ENCODE data around the gene CYP2A7. TPM values are rescaled to one million over a fixed set of nuclear protein-coding genes. Genes with fewer than 3 reads are reported as not detected.

CYP2A7 gene
- total and polyA plus RNA-seq, 2 of the 8 experiments (the other 6 are each of a cell fraction or from before 2014, with no cell fraction given): 0.23 TPM; not detected in 1

- Histone ChIP-seq H3K56ac (replicated peaks; ENCODE audit: insufficient read length, low read depth, low read length) (no peak overlapping the region), H3K4ac (replicated peaks; ENCODE audit: insufficient read length, low read depth, low read length) (no peak overlapping the region), H3K23me2 (ENCODE audit: low read depth, low read length) (0 out of 2 replicates have a peak, but pooled peaks cover 2% of the 10 kb centered on the region), H3K27ac (ENCODE audit: low read depth, low read length) (no peak overlapping the region), H4K8ac (ENCODE audit: extremely low read depth, insufficient read depth, low read length) (no peak overlapping the region; the same call in 1 of the 2 replicates), H2AFZ (ENCODE audit: low read length) (no peak overlapping the region), H3K79me1 (ENCODE audit: low read depth, low read length) (no peaks in the 10 kb centered on the region; the same call in 1 of the 2 replicates), H4K20me1 (replicated peaks in 1 of 2; ENCODE audit: control insufficient read depth in 1 of 2, insufficient read depth in 2 of 2, low read length in 2 of 2) (no peaks in the 10 kb centered on the region), H2BK20ac (ENCODE audit: low read length) (no peak overlapping the region), H4K5ac (ENCODE audit: insufficient read length, low read depth, low read length) (no peak overlapping the region), H3K4me1 (replicated peaks in 1 of 4; ENCODE audit: control insufficient read depth in 3 of 4, insufficient read depth in 4 of 4, low read length in 3 of 4) (no peaks in the 10 kb centered on the region), H2BK12ac (ENCODE audit: low read depth, low read length) (no peak overlapping the region), H3K14ac (ENCODE audit: insufficient read length) (no peak overlapping the region), H3K36me3 (ENCODE audit: control insufficient read depth in 2 of 4, insufficient read depth in 4 of 4, low read length in 3 of 4) (no peaks in the 10 kb centered on the region; a peak in 2 of 8 replicates), H2AK5ac (ENCODE audit: low read depth, low read length) (no peak overlapping the region), H3K9me3 (ENCODE audit: insufficient read depth in 2 of 2, low read depth in 1 of 2, low read length in 1 of 2) (no peaks in the 10 kb centered on the region), H3K9ac (replicated peaks in 1 of 4; ENCODE audit: extremely low read depth in 1 of 4, low read depth in 3 of 4, low read length in 3 of 4) (no peak overlapping the region), H3K27me3 (replicated peaks in 1 of 4; ENCODE audit: control insufficient read depth in 3 of 4, extremely low read depth in 1 of 4, insufficient read depth in 3 of 4, low read length in 3 of 4) (no peaks in the 10 kb centered on the region), H3K4me2 (ENCODE audit: insufficient read depth in 1 of 2, low read depth in 2 of 2, low read length in 2 of 2) (no peak overlapping the region), H2BK15ac (ENCODE audit: low read length) (no peak overlapping the region), H3K18ac (ENCODE audit: extremely low read depth, low read length) (no peak overlapping the region), H3K79me2 (ENCODE audit: control insufficient read depth in 1 of 2, insufficient read depth in 2 of 2, low read length in 2 of 2) (no peaks in the 10 kb centered on the region), H2BK120ac (replicated peaks; ENCODE audit: low read depth, low read length) (no peak overlapping the region), H4K91ac (replicated peaks; ENCODE audit: insufficient read length, low read length) (no peak overlapping the region), H2BK5ac (ENCODE audit: low read depth, low read length) (no peak overlapping the region), H3K23ac (ENCODE audit: insufficient read length) (no peak overlapping the region), H3K4me3 (ENCODE audit: extremely low read depth in 1 of 4, insufficient read depth in 2 of 4, low read depth in 3 of 4, low read length in 4 of 4) (no peak overlapping the region)
- FAIRE-seq: no peak
- DNase-seq (ENCODE audit: low read depth in 1 of 2, low spot score in 2 of 2): no peak
- POLR2A ChIA-PET (ENCODE audit: partially characterized antibody): interaction anchor here (1.0 to 1.7 kb wide), 3 partner anchors 17 to 400 kb away, joined by 3 to 5 read pairs (median 3); no protein-coding TSS in a partner anchor
- 87% methylated on average over 7 of the region's 7 CpGs; no CpG with 5 or more reads in 1 of the 2 experiments for WGBS, 2 experiments (ENCODE audit: extremely low coverage in 1 of 2, insufficient coverage in 1 of 2, insufficient read length in 1 of 2, insufficient replicate concordance in 2 of 2, low coverage in 1 of 2, low lambda C conversion rate in 2 of 2, missing lambda C conversion rate in 1 of 2)
- TF ChIP-seq CHD2 (IDR thresholded peaks at IDR 0.05; ENCODE audit: low read length): no peak
- no peak for TF ChIP-seq MAFK (IDR thresholded peaks at IDR 0.05; ENCODE audit: low read depth, low read length)
- no peak for TF ChIP-seq KDM4A (IDR thresholded peaks at IDR 0.05; ENCODE audit: low read depth, low read length, severe bottlenecking)
- TF ChIP-seq KDM1A (IDR thresholded peaks at IDR 0.05; ENCODE audit: borderline replicate concordance, low read length): no peak
- no peak for TF ChIP-seq YY1 (IDR thresholded peaks at IDR 0.05; ENCODE audit: low read depth, low read length)
- TF ChIP-seq TAF7 (optimal IDR thresholded peaks at IDR 0.05; ENCODE audit: borderline replicate concordance, low read depth, low read length): no peak
- no peak for TF ChIP-seq PHF8 (conservative IDR thresholded peaks at IDR 0.05; ENCODE audit: low read depth, low read length)
- TF ChIP-seq RBBP5 (IDR thresholded peaks at IDR 0.05; ENCODE audit: borderline replicate concordance, low read depth, low read length): no peak
- no peak for TF ChIP-seq SIN3A (conservative IDR thresholded peaks at IDR 0.05 in 1 of 2, IDR thresholded peaks at IDR 0.05 in 1 of 2; ENCODE audit: low read depth in 1 of 2, low read length in 2 of 2)
- no peak for TF ChIP-seq GTF2F1 (IDR thresholded peaks at IDR 0.05; ENCODE audit: borderline replicate concordance, low read depth, low read length)
- CTCF ChIA-PET (ENCODE audit: partially characterized antibody): no interaction called here
Measured at GRCh38 chr19:40831502-40832430, 50.3 kb downstream of the CYP2A7 start.
